Mucosa of descending colon (tissue), 3 donors: ENCODE data around the gene IL15. TPM values are rescaled to one million over a fixed set of nuclear protein-coding genes. Genes with fewer than 3 reads are reported as not detected.

Experiments used
- ATAC-seq: fragments of 200-7000 bp; cut with Tn5 transposase; one replicate; pipeline ENCODE4 v1.9.1; 2020; ENCODE audit warnings: mild to moderate bottlenecking, moderate library complexity
- DNase-seq, 3 donors: peaks; one replicate each; pipeline ENCODE4 v3.0.0-alpha.2; 2020
- H3K36me3 ChIP-seq: fragments of 200-600 bp; one replicate; pipeline ENCODE4 v1.8.0; 2021; ENCODE audit warnings: low read depth, mild to moderate bottlenecking
- H3K4me1 ChIP-seq: fragments of 200-600 bp; one replicate; pipeline ENCODE4 v1.8.0; 2021; ENCODE audit warnings: low read depth, mild to moderate bottlenecking
- H3K4me3 ChIP-seq: fragments of 200-600 bp; one replicate; pipeline ENCODE4 v1.8.0; 2021; ENCODE audit warnings: mild to moderate bottlenecking
- H3K9me3 ChIP-seq: fragments of 200-600 bp; one replicate; pipeline ENCODE4 v1.8.0; 2021; ENCODE audit warnings: mild to moderate bottlenecking
- CTCF ChIP-seq: fragments of 200-600 bp; IDR thresholded peaks from one replicate; pipeline ENCODE4 v1.8.0; 2022; ENCODE audit warnings: antibody characterized with exemption, mild to moderate bottlenecking
- intact Hi-C, 2 donors: fragments of 100-400 bp; cut with DNase I in 1 of 2; cut with micrococcal nuclease in 1 of 2; formaldehyde crosslinking; loops; one replicate each; pipeline versions ENCODE4 v1.11.0 to v1.11.1; 2022; cut with DNase I, micrococcal nuclease
- total RNA-seq, 3 donors: library from RNA; stranded (reverse); fragmentation: NEBNext Ultra II Directional in 2 of 3; extraction: Animal tissue kit (Norgen Biotek cat#: 25700) in 2 of 3; gene quantifications; one replicate each; pipeline versions ENCODE4 v1.2.1 to v1.2.4, GENCODE V29; 2021 to 2023
- donor health status: DM: no; HTN: no; CAD: no; lungs with moderate emphysema.
- donor health status: DM: no; HTN: no; CAD: no.
- donor health status: DM: no; HTN: yes; CAD: no.

IL15 gene
- total RNA-seq, 3 donors from 2014 or later = 6.7 to 12.4 (median 7.2) TPM

GRCh38 chr4:141630854-141631253, 5.5 kb upstream of the IL15 start:
- H3K9me3 ChIP-seq = no peaks in the 10 kb centered on the region
- H3K36me3 ChIP-seq = no peaks in the 10 kb centered on the region
- intact Hi-C loops = no loop called here
- ATAC-seq = no peak
- H3K4me3 ChIP-seq = no peak overlapping the region
- DNase-seq = no peak
- no peak for TF ChIP-seq CTCF
- H3K4me1 ChIP-seq = no peaks in the 10 kb centered on the region

GRCh38 chr4:141635736-141636081, 674 bp upstream of the IL15 start:
- peaks cover 6% of the 10 kb centered on the region for H3K4me1 ChIP-seq
- no peak overlapping the region for H3K4me3 ChIP-seq
- no peaks in the 10 kb centered on the region for H3K9me3 ChIP-seq
- intact Hi-C loops = no loop called here
- ATAC-seq (no peak), DNase-seq (no peak)
- TF ChIP-seq CTCF = no peak
- H3K36me3 ChIP-seq = no peaks in the 10 kb centered on the region

GRCh38 chr4:141636771-141637460, 533 bp downstream of the IL15 start:
- no peak for TF ChIP-seq CTCF
- peak; percentile 84 for ATAC-seq
- no peaks in the 10 kb centered on the region for H3K9me3 ChIP-seq
- no peaks in the 10 kb centered on the region for H3K36me3 ChIP-seq
- peak; percentile 66 to 74 (median 72) for DNase-seq
- peaks cover 6% of the 10 kb centered on the region for H3K4me1 ChIP-seq
- intact Hi-C loops = no loop called here
- peak overlapping the region; percentile 54 for H3K4me3 ChIP-seq

- no peak for DNase-seq
Measured at GRCh38 chr4:141637565-141637964, 1.2 kb downstream of the IL15 start.

GRCh38 chr4:141638230-141638629, 1.8 kb downstream of the IL15 start:
- ATAC-seq = no peak
- intact Hi-C loops = no loop called here
- peaks cover 18% of the 10 kb centered on the region for H3K4me1 ChIP-seq
- TF ChIP-seq CTCF = no peak
- no peak for DNase-seq
- no peaks in the 10 kb centered on the region for H3K9me3 ChIP-seq
- H3K4me3 ChIP-seq = no peak overlapping the region
- H3K36me3 ChIP-seq = no peaks in the 10 kb centered on the region

More at GRCh38 chr4:141637565-141637964, 1.2 kb downstream of the IL15 start:
- ATAC-seq = no peak
- Histone ChIP-seq H3K4me3 (no peak overlapping the region), H3K9me3 (no peaks in the 10 kb centered on the region), H3K36me3 (no peaks in the 10 kb centered on the region), H3K4me1 (peaks cover 11% of the 10 kb centered on the region)
- no peak for TF ChIP-seq CTCF
- intact Hi-C loops = no loop called here

GRCh38 chr4:141640696-141641095, 4.3 kb downstream of the IL15 start:
- intact Hi-C loops = no loop called here

More at GRCh38 chr4:141640696-141641095, 4.3 kb downstream of the IL15 start:
- DNase-seq = no peak
- H3K9me3 ChIP-seq = no peaks in the 10 kb centered on the region
- ATAC-seq = no peak
- H3K4me1 ChIP-seq = peaks cover 18% of the 10 kb centered on the region
- TF ChIP-seq CTCF = no peak
- H3K36me3 ChIP-seq = no peaks in the 10 kb centered on the region
- no peak overlapping the region for H3K4me3 ChIP-seq
